ENCODE data around the gene LPIN3.
"Not testable (repeated sequence)": the region's sequence is repeated elsewhere in the genome, so short reads cannot be mapped to it uniquely, and the experiment has no call there.

GRCh38 chr20:41312009-41312408 lies 28.6 kb upstream of the LPIN3 start:
- not testable (repeated sequence) for TF ChIP-seq POLR2AphosphoS5 (IDR thresholded peaks at IDR 0.05; ENCODE audit: insufficient read depth, low read depth, low read length); CTCF (IDR thresholded peaks at IDR 0.05; ENCODE audit: extremely low read depth in 1 of 2, insufficient read depth in 1 of 2, low read depth in 1 of 2, low read length in 2 of 2); JUN (IDR thresholded peaks at IDR 0.05; ENCODE audit: borderline replicate concordance, insufficient read depth, insufficient read length, low read depth); POLR2A (IDR thresholded peaks at IDR 0.05; ENCODE audit: low read depth, low read length); EZH2 (IDR thresholded peaks at IDR 0.05; ENCODE audit: borderline replicate concordance, low read depth, low read length, severe bottlenecking)
